Activated naive CD4-positive, alpha-beta T cell treated with anti-CD3 and anti-CD28 coated beads, Interleukin-2, amount 50 U/mL, for 72 hours (primary cell): Measurements from ENCODE around the gene SCLY. TPM values are rescaled to one million over a fixed set of nuclear protein-coding genes. Genes with fewer than 3 reads are reported as not detected.

ENCODE experiments used
- ATAC-seq, 2 donors: fragments of 150-1000 bp; cut with Tn5 transposase; 2 replicates each; pipeline ENCODE4 v1.10.0; 2021; ENCODE audit warnings: mild to moderate bottlenecking in 2 of 2, moderate library complexity in 2 of 2
- DNase-seq, 2 donors: peaks; one replicate each; pipeline ENCODE4 v3.0.0; 2021 to 2022; ENCODE audit warnings: low spot score in 2 of 2
- H3K27ac Mint-ChIP-seq, 2 donors: one replicate each; pipeline ENCODE4 v1.8.0; 2022; ENCODE audit warnings: mild to moderate bottlenecking in 2 of 2, mixed read lengths in 2 of 2
- H3K36me3 Mint-ChIP-seq, 2 donors: one replicate each; pipeline ENCODE4 v1.8.0; 2022; ENCODE audit warnings: mixed read lengths in 2 of 2
- H3K9me3 Mint-ChIP-seq, 2 donors: one replicate each; pipeline ENCODE4 v1.8.0; 2022; ENCODE audit warnings: mixed read lengths in 2 of 2
- total RNA-seq, 2 donors: library from RNA; stranded (reverse); gene quantifications; one replicate each; pipeline ENCODE4 v1.2.3, GENCODE V29; 2022

SCLY gene
- total RNA-seq, 2 donors from 2014 or later = 58.0 to 75.2 TPM

GRCh38 chr2:238082151-238082550 lies 21.4 kb downstream of the SCLY start:
- no peak for DNase-seq
- peaks cover 44 to 62% of the 10 kb centered on the region in 2 donors for H3K36me3 Mint-ChIP-seq

GRCh38 chr2:238082827-238083226 lies 22.0 kb downstream of the SCLY start:
- Mint-ChIP-seq H3K27ac (no peak overlapping the region), H3K36me3 (peaks cover 44 to 55% of the 10 kb centered on the region in 2 donors), H3K9me3 (no peaks in the 10 kb centered on the region)
- no peak for ATAC-seq
- DNase-seq = no peak

More at GRCh38 chr2:238082151-238082550, 21.4 kb downstream of the SCLY start:
- Mint-ChIP-seq H3K9me3 (no peaks in the 10 kb centered on the region), H3K27ac (no peak overlapping the region)
- ATAC-seq = no peak

GRCh38 chr2:238083919-238084318 lies 23.1 kb downstream of the SCLY start:
- no peak for ATAC-seq
- peaks cover 44 to 45% of the 10 kb centered on the region in 2 donors for H3K36me3 Mint-ChIP-seq
- no peak for DNase-seq
- H3K27ac Mint-ChIP-seq = peak overlapping the region in 1 of 2 donors; percentile 9
- no peaks in the 10 kb centered on the region for H3K9me3 Mint-ChIP-seq

GRCh38 chr2:238084761-238085160 lies 24.0 kb downstream of the SCLY start:
- peak overlapping the region in 1 of 2 donors; percentile 88 for H3K27ac Mint-ChIP-seq
- H3K9me3 Mint-ChIP-seq = no peaks in the 10 kb centered on the region
- H3K36me3 Mint-ChIP-seq = peaks cover 42 to 43% of the 10 kb centered on the region in 2 donors
- ATAC-seq (no peak), DNase-seq (no peak)

- no peak for DNase-seq
- ATAC-seq = no peak
- Mint-ChIP-seq H3K36me3 (peaks cover 34 to 35% of the 10 kb centered on the region in 2 donors), H3K27ac (no peak overlapping the region), H3K9me3 (no peaks in the 10 kb centered on the region)
Measured at GRCh38 chr2:238085899-238086298, 25.1 kb downstream of the SCLY start.

- DNase-seq (no peak), ATAC-seq (no peak)
- Mint-ChIP-seq H3K27ac (no peak overlapping the region), H3K9me3 (no peaks in the 10 kb centered on the region), H3K36me3 (peaks cover 22 to 25% of the 10 kb centered on the region in 2 donors)
Measured at GRCh38 chr2:238087211-238087610, 26.4 kb downstream of the SCLY start.

- H3K9me3 Mint-ChIP-seq = no peaks in the 10 kb centered on the region
- DNase-seq = no peak
- peak overlapping the region in 1 of 2 donors; percentile 44 for H3K27ac Mint-ChIP-seq
- peaks cover 0 to 4% of the 10 kb centered on the region in 2 donors for H3K36me3 Mint-ChIP-seq
- ATAC-seq = no peak
Measured at GRCh38 chr2:238090887-238091286, 30.1 kb downstream of the SCLY start.

- Mint-ChIP-seq H3K27ac (peak overlapping the region in 1 of 2 donors; percentile 73), H3K36me3 (no peaks in the 10 kb centered on the region), H3K9me3 (no peaks in the 10 kb centered on the region)
- DNase-seq = no peak
- no peak for ATAC-seq
Measured at GRCh38 chr2:238091436-238092060, 30.7 kb downstream of the SCLY start.

- Mint-ChIP-seq H3K36me3 (peaks cover under 1 to 2% of the 10 kb centered on the region in 2 donors), H3K9me3 (no peaks in the 10 kb centered on the region), H3K27ac (peak overlapping the region; percentile 47 to 89)
- DNase-seq = no peak
- ATAC-seq = no peak
Measured at GRCh38 chr2:238092486-238093035, 31.8 kb downstream of the SCLY start.

- H3K9me3 Mint-ChIP-seq = no peaks in the 10 kb centered on the region
- peaks cover 5 to 7% of the 10 kb centered on the region in 2 donors for H3K36me3 Mint-ChIP-seq
- ATAC-seq (no peak), DNase-seq (no peak)
- peak overlapping the region; percentile 47 to 89 for H3K27ac Mint-ChIP-seq
Measured at GRCh38 chr2:238093181-238094140, 32.7 kb downstream of the SCLY start.

GRCh38 chr2:238094438-238095022 lies 33.7 kb downstream of the SCLY start:
- peak overlapping the region in 1 of 2 donors; percentile 30 for H3K27ac Mint-ChIP-seq
- ATAC-seq (no peak), DNase-seq (no peak)
- H3K9me3 Mint-ChIP-seq = no peaks in the 10 kb centered on the region
- H3K36me3 Mint-ChIP-seq = peaks cover 5 to 7% of the 10 kb centered on the region in 2 donors

- DNase-seq = no peak
- ATAC-seq = no peak
- H3K9me3 Mint-ChIP-seq = no peaks in the 10 kb centered on the region
- peaks cover 5 to 7% of the 10 kb centered on the region in 2 donors for H3K36me3 Mint-ChIP-seq
- no peak overlapping the region for H3K27ac Mint-ChIP-seq
Measured at GRCh38 chr2:238095143-238095542, 34.3 kb downstream of the SCLY start.

GRCh38 chr2:238096311-238097011 lies 35.7 kb downstream of the SCLY start:
- DNase-seq = peak in 1 of 2 donors; percentile 49
- no peak for ATAC-seq
- H3K27ac Mint-ChIP-seq = no peak overlapping the region
- no peaks in the 10 kb centered on the region for H3K9me3 Mint-ChIP-seq
- H3K36me3 Mint-ChIP-seq = peaks cover 5 to 7% of the 10 kb centered on the region in 2 donors

- peak; percentile 4 to 13 for ATAC-seq
- peak overlapping the region; percentile 44 to 69 for H3K27ac Mint-ChIP-seq
Measured at GRCh38 chr2:238097201-238097987, 36.6 kb downstream of the SCLY start.

More at GRCh38 chr2:238097201-238097987, 36.6 kb downstream of the SCLY start:
- Mint-ChIP-seq H3K9me3 (no peaks in the 10 kb centered on the region), H3K36me3 (peaks cover 5 to 7% of the 10 kb centered on the region in 2 donors)
- DNase-seq = peak in 1 of 2 donors; percentile 51
